Measurements from ENCODE around the gene ANO2.

The ANO2 gene

DNA sequence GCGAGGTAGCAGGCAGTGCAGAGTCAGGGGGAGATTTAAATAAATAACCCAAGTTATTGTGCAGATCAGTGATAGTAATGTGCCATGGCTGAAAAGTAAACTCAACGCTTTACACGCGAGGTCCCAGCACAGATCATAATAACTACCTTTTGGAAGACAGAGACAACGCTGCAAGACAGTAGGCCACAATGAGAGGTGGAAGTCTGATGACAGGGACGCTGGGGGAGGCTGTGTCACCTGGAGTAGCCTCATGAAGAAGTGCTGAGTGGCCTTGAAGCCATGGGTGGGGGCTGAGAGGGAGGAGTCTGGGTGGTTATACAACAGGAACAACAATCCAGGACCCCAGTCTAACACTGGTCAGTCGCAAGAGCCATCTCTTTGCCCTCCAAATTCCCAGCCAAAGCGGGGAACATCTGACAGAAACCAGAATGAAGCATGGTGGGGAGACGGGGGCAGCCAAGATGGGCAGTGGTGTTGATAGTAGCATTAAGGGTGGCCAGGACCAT lies 28.2 kb downstream of the ANO2 start:
- TF ChIP-seq POLR2A (IDR thresholded peaks at IDR 0.05; ENCODE audit: low read length): no peak
- TF ChIP-seq GATA1 (IDR thresholded peaks at IDR 0.05; ENCODE audit: low read depth, low read length): no peak
- no peak for DNase-seq

DNA sequence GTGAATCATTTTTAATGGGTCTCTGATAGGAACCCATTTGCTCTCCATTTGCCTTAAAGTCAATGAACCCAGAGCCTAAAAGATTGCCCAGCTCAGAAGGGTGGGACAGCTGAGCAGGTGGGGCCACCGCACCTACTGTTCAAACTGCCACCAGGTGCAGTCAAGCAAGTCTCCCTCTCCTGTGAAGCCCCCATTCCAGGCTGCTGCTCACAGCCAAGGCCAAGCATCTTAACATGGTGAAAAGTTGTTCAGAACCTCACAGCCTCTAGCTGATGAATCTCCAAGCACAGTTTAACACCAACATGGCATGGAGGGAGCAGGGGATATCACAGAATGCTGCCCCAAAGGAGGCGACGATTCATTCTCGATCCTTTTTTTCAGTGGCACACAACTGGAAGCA lies 29.5 kb downstream of the ANO2 start:
- TF ChIP-seq POLR2A (IDR thresholded peaks at IDR 0.05; ENCODE audit: low read length): no peak
- TF ChIP-seq GATA1 (IDR thresholded peaks at IDR 0.05; ENCODE audit: low read depth, low read length): no peak
- no peak for DNase-seq

GRCh38 chr12:5914387-5915149 lies 30.5 kb downstream of the ANO2 start:
- no peak for DNase-seq
- TF ChIP-seq POLR2A (IDR thresholded peaks at IDR 0.05; ENCODE audit: low read length) (no peak), GATA1 (IDR thresholded peaks at IDR 0.05; ENCODE audit: low read depth, low read length) (no peak)

- no peak for DNase-seq
- TF ChIP-seq POLR2A (IDR thresholded peaks at IDR 0.05; ENCODE audit: low read length): no peak
- TF ChIP-seq GATA1 (IDR thresholded peaks at IDR 0.05; ENCODE audit: low read depth, low read length): no peak
Measured at GRCh38 chr12:5913387-5913786, 31.7 kb downstream of the ANO2 start.

DNA sequence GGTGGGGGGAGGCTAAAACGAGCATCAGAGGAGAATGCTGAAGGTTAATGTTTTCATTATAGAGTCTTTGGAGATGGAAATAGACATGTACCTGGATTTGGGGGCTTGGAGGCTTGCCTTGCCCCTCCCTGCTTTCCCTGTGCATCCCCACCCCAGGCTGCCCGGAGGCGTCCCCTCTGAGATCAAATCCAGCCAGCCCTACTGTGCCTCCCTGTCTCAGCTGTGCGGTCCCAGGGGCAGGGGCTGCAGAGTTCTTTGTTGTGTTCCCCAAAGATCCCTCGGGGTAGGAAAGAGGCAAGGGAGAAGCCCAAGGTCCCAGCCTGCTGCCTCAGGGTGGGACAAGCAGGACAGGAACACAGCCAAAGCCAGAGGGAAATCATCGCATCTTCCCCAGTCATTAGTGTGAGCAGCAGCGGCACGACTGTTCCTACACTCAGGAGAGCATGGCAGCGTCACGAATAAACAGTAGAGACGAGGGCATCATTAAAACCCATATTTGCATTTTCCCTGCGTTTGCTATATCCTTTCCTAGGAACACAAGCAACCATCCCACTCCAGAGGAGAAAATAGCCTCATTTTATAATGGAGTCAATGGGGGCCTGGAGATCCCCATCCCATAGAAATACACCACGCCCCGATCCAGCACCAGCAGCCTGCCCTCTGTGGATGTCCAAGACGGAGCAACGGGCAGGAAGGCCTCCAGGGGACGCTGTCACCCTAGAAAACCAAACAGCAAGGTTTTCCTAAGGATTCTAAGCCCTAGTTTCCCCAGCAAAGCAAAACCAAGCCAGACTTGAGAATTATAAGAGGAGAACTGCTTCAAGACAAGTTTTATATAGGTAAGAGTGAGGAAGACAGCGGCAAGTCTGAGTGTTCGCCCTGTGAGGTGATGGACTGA lies 32.4 kb downstream of the ANO2 start:
- DNase-seq: no peak
- TF ChIP-seq POLR2A (IDR thresholded peaks at IDR 0.05; ENCODE audit: low read length): no peak
- TF ChIP-seq GATA1 (IDR thresholded peaks at IDR 0.05; ENCODE audit: low read depth, low read length): no peak

DNA sequence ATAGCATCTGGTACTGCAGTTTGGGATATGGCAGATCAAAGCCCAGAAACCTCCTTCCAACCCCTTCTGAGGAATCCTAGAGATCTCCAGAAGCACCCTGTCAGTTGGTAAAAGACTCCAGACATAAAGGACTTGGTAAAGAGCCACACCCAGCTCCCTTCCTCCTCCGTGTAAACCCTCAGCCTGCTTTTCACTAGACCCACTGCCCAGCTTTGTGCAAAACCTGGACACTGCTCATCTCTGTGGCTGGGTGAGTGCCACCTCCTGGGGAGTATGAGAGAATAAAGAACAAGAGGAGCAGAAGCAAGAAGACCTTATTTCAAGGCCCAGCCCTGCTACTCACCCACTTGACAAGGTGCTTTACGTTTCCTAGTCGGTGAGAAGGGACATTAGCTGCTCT lies 33.0 kb downstream of the ANO2 start:
- no peak for DNase-seq
- TF ChIP-seq GATA1 (IDR thresholded peaks at IDR 0.05; ENCODE audit: low read depth, low read length): no peak
- TF ChIP-seq POLR2A (IDR thresholded peaks at IDR 0.05; ENCODE audit: low read length): no peak

DNA sequence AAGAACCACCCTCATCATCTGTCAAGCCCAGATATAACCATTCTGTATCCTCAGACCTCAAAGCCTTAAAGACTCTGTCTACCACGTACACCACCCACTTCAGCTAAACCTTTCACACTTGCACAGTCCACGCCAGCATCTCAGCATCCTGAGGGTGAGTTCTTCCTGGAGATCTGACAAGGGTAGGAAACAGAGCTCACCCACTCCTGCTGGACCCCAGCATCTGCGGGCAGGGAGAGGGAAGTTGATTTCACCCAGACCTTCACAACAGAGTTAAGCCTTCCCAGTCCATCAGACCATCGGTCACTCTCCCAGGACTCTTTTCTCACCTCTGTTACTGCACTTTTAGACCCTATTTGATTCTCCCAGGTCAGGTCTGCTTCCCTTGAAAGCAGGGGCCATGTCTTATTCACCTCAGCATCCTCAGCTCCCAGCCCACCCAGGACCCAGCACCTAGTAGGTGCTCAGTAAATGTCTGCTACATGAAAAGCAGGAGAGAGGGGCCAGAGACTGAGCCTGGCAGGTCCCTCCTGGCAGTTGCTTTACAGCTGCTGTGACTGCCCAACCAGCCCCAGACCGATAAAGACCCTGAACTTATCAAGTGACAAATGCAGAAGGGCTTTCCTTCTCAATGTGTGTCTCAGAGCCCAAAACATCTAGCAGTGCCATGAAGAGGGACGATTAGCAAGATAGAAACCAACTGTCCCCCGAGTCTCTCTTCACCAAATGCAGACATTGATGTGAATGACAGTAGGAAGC lies 34.1 kb downstream of the ANO2 start:
- no peak for TF ChIP-seq POLR2A (IDR thresholded peaks at IDR 0.05; ENCODE audit: low read length)
- no peak for TF ChIP-seq GATA1 (IDR thresholded peaks at IDR 0.05; ENCODE audit: low read depth, low read length)
- DNase-seq: no peak

GRCh38 chr12:5909560-5909959 lies 35.5 kb downstream of the ANO2 start:
- no peak for TF ChIP-seq POLR2A (IDR thresholded peaks at IDR 0.05; ENCODE audit: low read length)
- TF ChIP-seq GATA1 (IDR thresholded peaks at IDR 0.05; ENCODE audit: low read depth, low read length): no peak
- DNase-seq: no peak

DNA sequence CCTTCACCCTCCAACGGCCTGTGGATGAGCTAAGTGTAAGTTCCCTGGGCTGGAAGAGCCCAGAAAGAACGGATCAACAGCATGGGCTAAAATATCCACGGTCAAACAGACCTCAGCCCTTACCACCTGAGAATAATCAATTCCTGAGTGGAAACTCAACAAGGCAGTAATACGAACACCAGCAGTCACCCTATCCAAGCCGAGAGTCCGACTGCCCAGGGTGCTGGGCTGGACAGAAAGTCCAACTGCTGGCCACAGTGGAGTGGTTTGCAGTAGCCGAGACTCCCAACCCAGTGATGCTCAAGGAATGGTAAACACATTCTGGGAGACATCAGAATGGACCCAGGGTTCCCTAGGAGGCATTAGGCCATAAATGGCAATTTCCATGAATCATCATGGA lies 36.8 kb downstream of the ANO2 start:
- DNase-seq: no peak
- no peak for TF ChIP-seq GATA1 (IDR thresholded peaks at IDR 0.05; ENCODE audit: low read depth, low read length)

DNA sequence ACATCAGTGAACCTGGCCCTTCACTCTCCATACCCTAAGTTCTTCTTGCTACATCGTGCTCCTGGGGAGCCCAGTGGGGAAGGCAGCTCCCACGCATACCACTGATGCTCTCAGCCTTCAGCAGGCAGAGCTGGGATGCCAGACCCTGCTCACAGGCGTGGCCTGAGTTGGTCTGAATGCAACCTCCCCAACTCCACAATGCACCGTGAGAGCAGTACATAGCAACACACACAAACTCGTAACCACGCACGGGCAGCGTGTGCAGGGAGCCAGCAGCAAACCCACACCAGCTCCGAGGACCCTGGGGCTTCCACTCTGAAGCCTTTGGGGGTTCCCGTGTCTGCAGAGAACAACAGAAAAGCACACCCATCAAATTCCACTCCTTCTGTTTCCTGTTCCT lies 37.3 kb downstream of the ANO2 start:
- TF ChIP-seq POLR2A (IDR thresholded peaks at IDR 0.05; ENCODE audit: low read length): no peak
- TF ChIP-seq GATA1 (IDR thresholded peaks at IDR 0.05; ENCODE audit: low read depth, low read length): no peak
- no peak for DNase-seq

DNA sequence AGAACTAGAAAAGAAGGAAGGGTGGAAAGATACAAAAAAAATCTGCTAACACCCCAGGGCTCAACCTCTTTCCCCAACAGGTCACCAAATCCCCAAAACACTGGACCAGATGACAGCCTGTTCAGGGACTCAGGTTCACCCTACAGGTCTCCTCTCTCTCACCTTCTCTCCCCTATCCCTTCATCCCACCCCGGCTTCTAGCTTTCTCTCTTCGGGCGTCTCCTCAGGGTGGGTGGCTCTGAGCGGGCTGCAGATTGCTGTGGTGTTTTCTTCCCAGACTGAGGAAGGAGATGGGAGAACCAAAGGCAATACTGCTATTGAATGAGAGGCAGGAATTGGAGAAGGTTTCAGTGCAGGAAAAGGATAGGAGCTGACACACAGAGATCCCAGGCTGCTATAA lies 39.3 kb downstream of the ANO2 start:
- TF ChIP-seq POLR2A (IDR thresholded peaks at IDR 0.05; ENCODE audit: low read length) (no peak), GATA1 (IDR thresholded peaks at IDR 0.05; ENCODE audit: low read depth, low read length) (no peak)
- no peak for DNase-seq

DNA sequence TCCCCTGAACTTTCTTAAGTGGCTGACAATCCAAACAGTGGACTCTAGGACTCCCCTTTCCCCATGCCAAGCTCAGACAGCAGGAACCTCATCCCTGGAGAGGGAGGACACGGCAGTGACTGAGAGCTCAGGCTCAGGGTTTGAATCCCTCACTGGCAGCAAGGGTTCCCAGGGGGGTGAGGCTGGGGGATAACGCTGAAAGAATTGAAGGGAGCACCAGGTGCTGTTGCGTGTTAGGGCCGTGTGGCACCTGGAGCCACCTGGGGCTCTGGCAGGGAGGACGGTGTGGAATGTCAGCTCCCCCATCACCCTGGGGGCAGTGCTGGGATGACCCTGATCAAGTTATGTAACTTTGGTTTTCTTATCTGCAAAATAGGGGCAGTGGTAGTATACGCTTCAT lies 40.1 kb downstream of the ANO2 start:
- TF ChIP-seq GATA1 (IDR thresholded peaks at IDR 0.05; ENCODE audit: low read depth, low read length) (no peak), POLR2A (IDR thresholded peaks at IDR 0.05; ENCODE audit: low read length) (no peak)

GRCh38 chr12:5904441-5904840 lies 40.6 kb downstream of the ANO2 start:
- TF ChIP-seq POLR2A (IDR thresholded peaks at IDR 0.05; ENCODE audit: low read length) (no peak), GATA1 (IDR thresholded peaks at IDR 0.05; ENCODE audit: low read depth, low read length) (no peak)
- DNase-seq: no peak

More for the DNA sequence above, 40.1 kb downstream of the ANO2 start:
- no peak for DNase-seq

DNA sequence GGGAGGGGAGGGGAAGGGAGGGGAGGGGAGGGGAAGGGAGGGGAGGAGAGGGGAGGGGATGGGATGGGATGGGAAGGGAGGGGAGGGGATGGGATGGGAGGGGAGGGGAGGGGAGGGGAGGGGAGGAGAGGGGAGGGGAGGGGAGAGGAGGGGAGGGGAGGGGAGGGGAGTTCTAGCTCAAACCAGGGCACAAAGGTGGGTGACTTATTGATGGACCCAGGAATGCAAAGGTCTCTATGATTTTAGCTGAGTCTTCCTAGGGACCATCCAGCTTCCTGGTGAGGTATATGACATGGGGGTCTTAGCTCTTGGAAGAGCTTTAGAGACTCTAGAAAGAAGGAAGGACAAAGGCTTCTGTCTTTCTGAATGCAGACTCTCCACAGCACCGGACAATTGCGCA lies 42.3 kb downstream of the ANO2 start:
- no peak for TF ChIP-seq POLR2A (IDR thresholded peaks at IDR 0.05; ENCODE audit: low read length)
- TF ChIP-seq GATA1 (IDR thresholded peaks at IDR 0.05; ENCODE audit: low read depth, low read length): no peak
- no peak for DNase-seq
